Peyer's patch (tissue), 4 donors: Measurements from ENCODE around the gene WSB2. TPM values are rescaled to one million over a fixed set of nuclear protein-coding genes. Genes with fewer than 3 reads are reported as not detected.

ENCODE experiments used
- DNase-seq, 3 donors: peaks; one replicate each; pipeline ENCODE4 v3.0.0-alpha.2; 2017 to 2019
- H3K27ac ChIP-seq, 4 donors: fragments of 200-600 bp; sonication (generic); one replicate each; pipeline ENCODE4 v1.5.1; 2016 to 2019
- H3K27me3 ChIP-seq, 2 donors: fragments of 200-600 bp; sonication (generic); one replicate each; pipeline ENCODE4 v1.5.1; 2019
- H3K36me3 ChIP-seq, 3 donors: fragments of 200-600 bp; sonication (generic); one replicate each; pipeline ENCODE4 v1.5.1; 2016 to 2019
- H3K4me1 ChIP-seq, 4 donors: fragments of 200-600 bp; sonication (generic); one replicate each; pipeline ENCODE4 v1.5.1; 2016 to 2019
- H3K4me3 ChIP-seq, 4 donors: fragments of 200-600 bp; sonication (generic); 1 replicate in 3 of 4; 2 replicates in 1 of 4; pipeline ENCODE4 v1.5.1; 2016 to 2019; ENCODE audit warnings: mild to moderate bottlenecking in 1 of 4
- H3K9me3 ChIP-seq, 4 donors: fragments of 200-600 bp; sonication (generic); one replicate each; pipeline ENCODE4 v1.5.1; 2016 to 2019; ENCODE audit warnings: mild to moderate bottlenecking in 1 of 4
- POLR2A ChIP-seq, 2 donors: fragments of 450-650 bp; IDR thresholded peaks; one replicate each; pipeline ENCODE4 v1.5.1; 2017; ENCODE audit warnings: antibody characterized with exemption in 2 of 2, mild to moderate bottlenecking in 2 of 2, moderate library complexity in 2 of 2
- small RNA-seq, 2 donors: library from RNA; depleted of rRNA; stranded (forward); fragments of <200 nt; gene quantifications; one replicate each; pipeline ENCODE3, GENCODE V24; 2016
- total RNA-seq, 4 donors: library from RNA; depleted of rRNA; stranded (reverse); fragments of >200 nt; gene quantifications; one replicate each; pipeline ENCODE4 v1.1.0, GENCODE V29; 2016
- TF ChIP-seq, protein P1 (sequence below), 6 experiments: fragments of 450-650 bp in 4 of 6; fragments of 200-600 bp in 2 of 6; sonication (generic) in 1 of 6; IDR thresholded peaks; one replicate each; pipeline ENCODE4 v1.5.1; 2017 to 2019; ENCODE audit warnings: antibody characterized with exemption in 6 of 6, mild to moderate bottlenecking in 3 of 6, moderate library complexity in 1 of 6

The WSB2 gene
- total RNA-seq, 4 donors from 2014 or later = 76.7 to 146 (median 110) TPM

- Histone ChIP-seq H3K4me1 (no peaks in the 10 kb centered on the region), H3K36me3 (no peaks in the 10 kb centered on the region), H3K27ac (no peak overlapping the region), H3K9me3 (peaks cover 0 to 3% (median 0%) of the 10 kb centered on the region in 4 donors), H3K4me3 (no peak overlapping the region), H3K27me3 (no peaks in the 10 kb centered on the region)
- DNase-seq = no peak
- TF ChIP-seq, protein P1, sequence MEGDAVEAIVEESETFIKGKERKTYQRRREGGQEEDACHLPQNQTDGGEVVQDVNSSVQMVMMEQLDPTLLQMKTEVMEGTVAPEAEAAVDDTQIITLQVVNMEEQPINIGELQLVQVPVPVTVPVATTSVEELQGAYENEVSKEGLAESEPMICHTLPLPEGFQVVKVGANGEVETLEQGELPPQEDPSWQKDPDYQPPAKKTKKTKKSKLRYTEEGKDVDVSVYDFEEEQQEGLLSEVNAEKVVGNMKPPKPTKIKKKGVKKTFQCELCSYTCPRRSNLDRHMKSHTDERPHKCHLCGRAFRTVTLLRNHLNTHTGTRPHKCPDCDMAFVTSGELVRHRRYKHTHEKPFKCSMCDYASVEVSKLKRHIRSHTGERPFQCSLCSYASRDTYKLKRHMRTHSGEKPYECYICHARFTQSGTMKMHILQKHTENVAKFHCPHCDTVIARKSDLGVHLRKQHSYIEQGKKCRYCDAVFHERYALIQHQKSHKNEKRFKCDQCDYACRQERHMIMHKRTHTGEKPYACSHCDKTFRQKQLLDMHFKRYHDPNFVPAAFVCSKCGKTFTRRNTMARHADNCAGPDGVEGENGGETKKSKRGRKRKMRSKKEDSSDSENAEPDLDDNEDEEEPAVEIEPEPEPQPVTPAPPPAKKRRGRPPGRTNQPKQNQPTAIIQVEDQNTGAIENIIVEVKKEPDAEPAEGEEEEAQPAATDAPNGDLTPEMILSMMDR (IDR thresholded peaks at IDR 0.05) = no peak
- no peak for TF ChIP-seq POLR2A (IDR thresholded peaks at IDR 0.05)
Measured at GRCh38 chr12:117994551-117995438, 66.2 kb downstream of the WSB2 start.

DNA sequence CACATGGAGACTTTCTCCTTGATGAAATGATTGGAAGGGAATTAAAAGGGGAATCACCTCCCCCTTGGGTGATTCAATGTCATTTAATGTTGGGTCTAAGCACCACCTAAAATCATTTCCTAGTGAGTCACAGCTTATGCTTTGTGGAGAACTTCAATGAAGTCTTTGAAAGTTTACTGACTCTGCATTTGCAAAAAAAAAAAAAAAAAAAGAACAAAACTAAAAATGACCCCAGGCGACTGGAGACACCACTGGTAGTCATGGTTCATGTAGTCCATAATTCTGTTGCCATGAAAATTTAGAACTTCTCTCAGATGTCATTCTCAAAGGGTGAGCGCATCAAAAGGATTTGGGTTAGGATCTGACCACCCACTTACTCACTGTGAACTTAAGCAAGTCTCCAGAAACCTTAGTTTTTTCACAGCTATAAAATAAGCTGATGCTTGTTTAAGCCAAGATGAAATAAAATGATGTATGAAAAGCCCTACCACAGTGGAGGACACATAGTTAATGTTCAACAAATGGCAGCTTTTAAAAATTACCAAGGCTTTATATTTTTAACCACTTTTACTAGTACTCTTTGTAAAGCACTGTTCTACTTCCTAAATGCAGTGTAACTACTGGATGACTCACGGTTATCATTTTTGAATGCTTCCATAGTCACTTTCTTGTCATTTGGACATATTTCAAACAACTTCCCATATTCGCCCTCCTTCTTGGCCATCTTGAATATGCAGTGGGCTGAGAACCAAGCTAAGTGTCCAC is 74.1 kb downstream of the WSB2 start:
- Histone ChIP-seq H3K36me3 (no peaks in the 10 kb centered on the region), H3K4me1 (no peaks in the 10 kb centered on the region), H3K4me3 (no peak overlapping the region), H3K27me3 (no peaks in the 10 kb centered on the region), H3K27ac (no peak overlapping the region), H3K9me3 (no peaks in the 10 kb centered on the region)
- TF ChIP-seq, protein P1 (IDR thresholded peaks at IDR 0.05) = no peak
- no peak for TF ChIP-seq POLR2A (IDR thresholded peaks at IDR 0.05)
- DNase-seq = no peak

GRCh38 chr12:117985182-117985581 is 75.8 kb downstream of the WSB2 start:
- H3K4me1 ChIP-seq = no peaks in the 10 kb centered on the region
- TF ChIP-seq, protein P1 (IDR thresholded peaks at IDR 0.05) = no peak
- H3K27me3 ChIP-seq = no peaks in the 10 kb centered on the region
- DNase-seq = no peak
- H3K27ac ChIP-seq = no peak overlapping the region
- H3K36me3 ChIP-seq = no peaks in the 10 kb centered on the region
- H3K9me3 ChIP-seq = no peaks in the 10 kb centered on the region
- no peak overlapping the region for H3K4me3 ChIP-seq

Small RNAs within 50 kb of the gene (small RNA-seq; reads per million reads assigned to genes)
- 0 reads per million in 2 donors for gene AC131159.1

Other genes with a start within 250 kb of the WSB2 start
- gene KSR2, start 92.2 kb downstream of the WSB2 start, total RNA-seq = under 1 TPM in 3 of 4 donors, not detected in 1; 0.27 to 0.53 (median 0.28) TPM
- 10 to 100 TPM in 2 of 4 donors, 1 to 10 TPM in 2; 8.3 to 18.2 (median 10.6) TPM for gene RFC5, start 44.5 kb downstream of the WSB2 start, total RNA-seq
- gene VSIG10, start 42.8 kb upstream of the WSB2 start, total RNA-seq = 100 to 1,000 TPM in 3 of 4 donors, 10 to 100 TPM in 1; 72.6 to 342 (median 208) TPM
- 1,000 to 10,000 TPM in 1 of 4 donors, 100 to 1,000 TPM in 3; 465 to 1,340 (median 591) TPM for gene PEBP1, start 74.9 kb upstream of the WSB2 start, total RNA-seq